WTC11 (cell line): Measurements from ENCODE around the gene GAL3ST1.

Experiments used
- E2F1 ChIP-seq: sonication (generic); formaldehyde crosslinking; IDR thresholded peaks from 2 replicates; pipeline ENCODE4 v1.8.0; 2022; ENCODE audit warnings: mild to moderate bottlenecking, missing genetic modification reagents
- EMX1 ChIP-seq: fragments of 250-450 bp; sonication (Bioruptor Pico); IDR thresholded peaks from 2 replicates; pipeline ENCODE4 v1.8.0; 2021; ENCODE audit warnings: mild to moderate bottlenecking
- ETV6 ChIP-seq: sonication (generic); formaldehyde crosslinking; IDR thresholded peaks from 2 replicates; pipeline ENCODE4 v1.8.1; 2022; ENCODE audit warnings: mild to moderate bottlenecking, missing genetic modification reagents
- JUN ChIP-seq: sonication (generic); formaldehyde crosslinking; IDR thresholded peaks from 2 replicates; pipeline ENCODE4 v1.8.0; 2023; ENCODE audit warnings: mild to moderate bottlenecking, missing genetic modification reagents
- TCF7 ChIP-seq: sonication (generic); formaldehyde crosslinking; IDR thresholded peaks from 2 replicates; pipeline ENCODE4 v1.8.0; 2022; ENCODE audit warnings: mild to moderate bottlenecking, low read depth, missing genetic modification reagents, moderate library complexity
- ZNF281 ChIP-seq: sonication (generic); formaldehyde crosslinking; IDR thresholded peaks from 2 replicates; pipeline ENCODE4 v1.8.0; 2023; ENCODE audit warnings: mild to moderate bottlenecking, missing genetic modification reagents
- TF ChIP-seq, protein P1 (sequence below): fragments of 200-600 bp; IDR thresholded peaks from 2 replicates; pipeline ENCODE4 v1.8.0; 2022; ENCODE audit warnings: antibody characterized with exemption
- TF ChIP-seq, protein P2 (sequence below): sonication (generic); formaldehyde crosslinking; IDR thresholded peaks from 2 replicates; pipeline ENCODE4 v1.8.0; 2023; ENCODE audit warnings: missing genetic modification reagents, mild to moderate bottlenecking, borderline replicate concordance
- TF ChIP-seq, protein P3 (sequence below): sonication (generic); formaldehyde crosslinking; IDR thresholded peaks from 2 replicates; pipeline ENCODE4 v1.8.0; 2022; ENCODE audit warnings: mild to moderate bottlenecking, missing genetic modification reagents
- TF ChIP-seq, protein P4 (sequence below): sonication (generic); formaldehyde crosslinking; conservative IDR thresholded peaks from 2 replicates; pipeline ENCODE4 v1.8.1; 2022; ENCODE audit warnings: mild to moderate bottlenecking, missing genetic modification reagents
- TF ChIP-seq, protein P5 (sequence below): sonication (generic); formaldehyde crosslinking; IDR thresholded peaks from 2 replicates; pipeline ENCODE4 v1.8.1; 2023; ENCODE audit warnings: mild to moderate bottlenecking, missing genetic modification reagents, moderate library complexity
- TF ChIP-seq, protein P6 (sequence below): sonication (generic); formaldehyde crosslinking; IDR thresholded peaks from 2 replicates; pipeline ENCODE4 v1.8.1; 2023; ENCODE audit warnings: mild to moderate bottlenecking, moderate library complexity, missing genetic modification reagents

GRCh38 chr22:30611197-30611596, 36.7 kb upstream of the GAL3ST1 start:
- no peak for TF ChIP-seq ETV6 (CRISPR knock-in tag)
- TF ChIP-seq, protein P1, sequence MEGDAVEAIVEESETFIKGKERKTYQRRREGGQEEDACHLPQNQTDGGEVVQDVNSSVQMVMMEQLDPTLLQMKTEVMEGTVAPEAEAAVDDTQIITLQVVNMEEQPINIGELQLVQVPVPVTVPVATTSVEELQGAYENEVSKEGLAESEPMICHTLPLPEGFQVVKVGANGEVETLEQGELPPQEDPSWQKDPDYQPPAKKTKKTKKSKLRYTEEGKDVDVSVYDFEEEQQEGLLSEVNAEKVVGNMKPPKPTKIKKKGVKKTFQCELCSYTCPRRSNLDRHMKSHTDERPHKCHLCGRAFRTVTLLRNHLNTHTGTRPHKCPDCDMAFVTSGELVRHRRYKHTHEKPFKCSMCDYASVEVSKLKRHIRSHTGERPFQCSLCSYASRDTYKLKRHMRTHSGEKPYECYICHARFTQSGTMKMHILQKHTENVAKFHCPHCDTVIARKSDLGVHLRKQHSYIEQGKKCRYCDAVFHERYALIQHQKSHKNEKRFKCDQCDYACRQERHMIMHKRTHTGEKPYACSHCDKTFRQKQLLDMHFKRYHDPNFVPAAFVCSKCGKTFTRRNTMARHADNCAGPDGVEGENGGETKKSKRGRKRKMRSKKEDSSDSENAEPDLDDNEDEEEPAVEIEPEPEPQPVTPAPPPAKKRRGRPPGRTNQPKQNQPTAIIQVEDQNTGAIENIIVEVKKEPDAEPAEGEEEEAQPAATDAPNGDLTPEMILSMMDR: no peak
- TF ChIP-seq EMX1 (CRISPR knock-in tag): no peak
- TF ChIP-seq, protein P2, sequence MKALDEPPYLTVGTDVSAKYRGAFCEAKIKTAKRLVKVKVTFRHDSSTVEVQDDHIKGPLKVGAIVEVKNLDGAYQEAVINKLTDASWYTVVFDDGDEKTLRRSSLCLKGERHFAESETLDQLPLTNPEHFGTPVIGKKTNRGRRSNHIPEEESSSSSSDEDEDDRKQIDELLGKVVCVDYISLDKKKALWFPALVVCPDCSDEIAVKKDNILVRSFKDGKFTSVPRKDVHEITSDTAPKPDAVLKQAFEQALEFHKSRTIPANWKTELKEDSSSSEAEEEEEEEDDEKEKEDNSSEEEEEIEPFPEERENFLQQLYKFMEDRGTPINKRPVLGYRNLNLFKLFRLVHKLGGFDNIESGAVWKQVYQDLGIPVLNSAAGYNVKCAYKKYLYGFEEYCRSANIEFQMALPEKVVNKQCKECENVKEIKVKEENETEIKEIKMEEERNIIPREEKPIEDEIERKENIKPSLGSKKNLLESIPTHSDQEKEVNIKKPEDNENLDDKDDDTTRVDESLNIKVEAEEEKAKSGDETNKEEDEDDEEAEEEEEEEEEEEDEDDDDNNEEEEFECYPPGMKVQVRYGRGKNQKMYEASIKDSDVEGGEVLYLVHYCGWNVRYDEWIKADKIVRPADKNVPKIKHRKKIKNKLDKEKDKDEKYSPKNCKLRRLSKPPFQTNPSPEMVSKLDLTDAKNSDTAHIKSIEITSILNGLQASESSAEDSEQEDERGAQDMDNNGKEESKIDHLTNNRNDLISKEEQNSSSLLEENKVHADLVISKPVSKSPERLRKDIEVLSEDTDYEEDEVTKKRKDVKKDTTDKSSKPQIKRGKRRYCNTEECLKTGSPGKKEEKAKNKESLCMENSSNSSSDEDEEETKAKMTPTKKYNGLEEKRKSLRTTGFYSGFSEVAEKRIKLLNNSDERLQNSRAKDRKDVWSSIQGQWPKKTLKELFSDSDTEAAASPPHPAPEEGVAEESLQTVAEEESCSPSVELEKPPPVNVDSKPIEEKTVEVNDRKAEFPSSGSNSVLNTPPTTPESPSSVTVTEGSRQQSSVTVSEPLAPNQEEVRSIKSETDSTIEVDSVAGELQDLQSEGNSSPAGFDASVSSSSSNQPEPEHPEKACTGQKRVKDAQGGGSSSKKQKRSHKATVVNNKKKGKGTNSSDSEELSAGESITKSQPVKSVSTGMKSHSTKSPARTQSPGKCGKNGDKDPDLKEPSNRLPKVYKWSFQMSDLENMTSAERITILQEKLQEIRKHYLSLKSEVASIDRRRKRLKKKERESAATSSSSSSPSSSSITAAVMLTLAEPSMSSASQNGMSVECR (CRISPR knock-in tag): no peak
- TF ChIP-seq, protein P3, sequence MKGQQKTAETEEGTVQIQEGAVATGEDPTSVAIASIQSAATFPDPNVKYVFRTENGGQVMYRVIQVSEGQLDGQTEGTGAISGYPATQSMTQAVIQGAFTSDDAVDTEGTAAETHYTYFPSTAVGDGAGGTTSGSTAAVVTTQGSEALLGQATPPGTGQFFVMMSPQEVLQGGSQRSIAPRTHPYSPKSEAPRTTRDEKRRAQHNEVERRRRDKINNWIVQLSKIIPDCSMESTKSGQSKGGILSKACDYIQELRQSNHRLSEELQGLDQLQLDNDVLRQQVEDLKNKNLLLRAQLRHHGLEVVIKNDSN (CRISPR knock-in tag): no peak
- TF ChIP-seq TCF7 (CRISPR knock-in tag): no peak
- TF ChIP-seq, protein P4, sequence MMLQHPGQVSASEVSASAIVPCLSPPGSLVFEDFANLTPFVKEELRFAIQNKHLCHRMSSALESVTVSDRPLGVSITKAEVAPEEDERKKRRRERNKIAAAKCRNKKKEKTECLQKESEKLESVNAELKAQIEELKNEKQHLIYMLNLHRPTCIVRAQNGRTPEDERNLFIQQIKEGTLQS: no peak
- TF ChIP-seq JUN (CRISPR knock-in tag): no peak
- TF ChIP-seq, protein P5, sequence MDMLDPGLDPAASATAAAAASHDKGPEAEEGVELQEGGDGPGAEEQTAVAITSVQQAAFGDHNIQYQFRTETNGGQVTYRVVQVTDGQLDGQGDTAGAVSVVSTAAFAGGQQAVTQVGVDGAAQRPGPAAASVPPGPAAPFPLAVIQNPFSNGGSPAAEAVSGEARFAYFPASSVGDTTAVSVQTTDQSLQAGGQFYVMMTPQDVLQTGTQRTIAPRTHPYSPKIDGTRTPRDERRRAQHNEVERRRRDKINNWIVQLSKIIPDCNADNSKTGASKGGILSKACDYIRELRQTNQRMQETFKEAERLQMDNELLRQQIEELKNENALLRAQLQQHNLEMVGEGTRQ (CRISPR knock-in tag): no peak
- TF ChIP-seq, protein P6, sequence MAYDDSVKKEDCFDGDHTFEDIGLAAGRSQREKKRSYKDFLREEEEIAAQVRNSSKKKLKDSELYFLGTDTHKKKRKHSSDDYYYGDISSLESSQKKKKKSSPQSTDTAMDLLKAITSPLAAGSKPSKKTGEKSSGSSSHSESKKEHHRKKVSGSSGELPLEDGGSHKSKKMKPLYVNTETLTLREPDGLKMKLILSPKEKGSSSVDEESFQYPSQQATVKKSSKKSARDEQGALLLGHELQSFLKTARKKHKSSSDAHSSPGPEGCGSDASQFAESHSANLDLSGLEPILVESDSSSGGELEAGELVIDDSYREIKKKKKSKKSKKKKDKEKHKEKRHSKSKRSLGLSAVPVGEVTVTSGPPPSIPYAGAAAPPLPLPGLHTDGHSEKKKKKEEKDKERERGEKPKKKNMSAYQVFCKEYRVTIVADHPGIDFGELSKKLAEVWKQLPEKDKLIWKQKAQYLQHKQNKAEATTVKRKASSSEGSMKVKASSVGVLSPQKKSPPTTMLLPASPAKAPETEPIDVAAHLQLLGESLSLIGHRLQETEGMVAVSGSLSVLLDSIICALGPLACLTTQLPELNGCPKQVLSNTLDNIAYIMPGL (CRISPR knock-in tag): no peak
- no peak for TF ChIP-seq ZNF281 (CRISPR knock-in tag)
- no peak for TF ChIP-seq E2F1 (CRISPR knock-in tag)
